AG09309 (cell line): ENCODE data around the gene RPL6.

Source experiments
- DNase-seq: peaks from one replicate; pipeline ENCODE4 v3.0.0-alpha.2; 2010; ENCODE audit warnings: low read depth
- H3K4me3 ChIP-seq: 2 replicates; pipeline ENCODE4 v1.5.1; 2011; ENCODE audit warnings: mild to moderate bottlenecking, low read depth, low read length, moderate library complexity; ENCODE audit not compliant: control insufficient read depth
- TF ChIP-seq, protein P1 (sequence below): IDR thresholded peaks from 2 replicates; pipeline ENCODE4 v1.5.1; 2011; ENCODE audit warnings: mild to moderate bottlenecking, low read depth, low read length, inconsistent platforms; ENCODE audit not compliant: insufficient read depth, control insufficient read depth; ENCODE audit errors: missing control alignments

Gene RPL6

DNA sequence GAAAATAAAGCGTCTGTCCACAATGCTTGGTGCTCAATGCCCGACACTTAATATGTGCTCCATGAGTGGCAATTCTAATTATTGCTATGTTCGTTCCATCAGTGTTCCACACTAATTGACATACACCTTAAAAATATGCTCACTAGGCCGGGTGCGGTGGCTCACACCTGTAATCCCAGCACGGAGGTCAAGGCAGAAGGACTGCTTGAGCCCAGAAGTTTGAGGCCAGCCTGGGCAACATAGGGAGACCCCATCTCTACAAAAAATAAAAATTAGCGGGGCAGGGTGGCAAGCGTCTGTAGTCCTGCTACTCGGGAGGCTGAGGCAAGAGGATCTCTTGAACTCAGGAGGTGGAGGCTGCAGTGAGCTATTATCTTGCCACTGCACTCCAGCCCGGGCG, 26.5 kb downstream of the RPL6 start:
- no peak for DNase-seq
- TF ChIP-seq, protein P1, sequence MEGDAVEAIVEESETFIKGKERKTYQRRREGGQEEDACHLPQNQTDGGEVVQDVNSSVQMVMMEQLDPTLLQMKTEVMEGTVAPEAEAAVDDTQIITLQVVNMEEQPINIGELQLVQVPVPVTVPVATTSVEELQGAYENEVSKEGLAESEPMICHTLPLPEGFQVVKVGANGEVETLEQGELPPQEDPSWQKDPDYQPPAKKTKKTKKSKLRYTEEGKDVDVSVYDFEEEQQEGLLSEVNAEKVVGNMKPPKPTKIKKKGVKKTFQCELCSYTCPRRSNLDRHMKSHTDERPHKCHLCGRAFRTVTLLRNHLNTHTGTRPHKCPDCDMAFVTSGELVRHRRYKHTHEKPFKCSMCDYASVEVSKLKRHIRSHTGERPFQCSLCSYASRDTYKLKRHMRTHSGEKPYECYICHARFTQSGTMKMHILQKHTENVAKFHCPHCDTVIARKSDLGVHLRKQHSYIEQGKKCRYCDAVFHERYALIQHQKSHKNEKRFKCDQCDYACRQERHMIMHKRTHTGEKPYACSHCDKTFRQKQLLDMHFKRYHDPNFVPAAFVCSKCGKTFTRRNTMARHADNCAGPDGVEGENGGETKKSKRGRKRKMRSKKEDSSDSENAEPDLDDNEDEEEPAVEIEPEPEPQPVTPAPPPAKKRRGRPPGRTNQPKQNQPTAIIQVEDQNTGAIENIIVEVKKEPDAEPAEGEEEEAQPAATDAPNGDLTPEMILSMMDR, result no peak
- no peak overlapping the region for H3K4me3 ChIP-seq

DNA sequence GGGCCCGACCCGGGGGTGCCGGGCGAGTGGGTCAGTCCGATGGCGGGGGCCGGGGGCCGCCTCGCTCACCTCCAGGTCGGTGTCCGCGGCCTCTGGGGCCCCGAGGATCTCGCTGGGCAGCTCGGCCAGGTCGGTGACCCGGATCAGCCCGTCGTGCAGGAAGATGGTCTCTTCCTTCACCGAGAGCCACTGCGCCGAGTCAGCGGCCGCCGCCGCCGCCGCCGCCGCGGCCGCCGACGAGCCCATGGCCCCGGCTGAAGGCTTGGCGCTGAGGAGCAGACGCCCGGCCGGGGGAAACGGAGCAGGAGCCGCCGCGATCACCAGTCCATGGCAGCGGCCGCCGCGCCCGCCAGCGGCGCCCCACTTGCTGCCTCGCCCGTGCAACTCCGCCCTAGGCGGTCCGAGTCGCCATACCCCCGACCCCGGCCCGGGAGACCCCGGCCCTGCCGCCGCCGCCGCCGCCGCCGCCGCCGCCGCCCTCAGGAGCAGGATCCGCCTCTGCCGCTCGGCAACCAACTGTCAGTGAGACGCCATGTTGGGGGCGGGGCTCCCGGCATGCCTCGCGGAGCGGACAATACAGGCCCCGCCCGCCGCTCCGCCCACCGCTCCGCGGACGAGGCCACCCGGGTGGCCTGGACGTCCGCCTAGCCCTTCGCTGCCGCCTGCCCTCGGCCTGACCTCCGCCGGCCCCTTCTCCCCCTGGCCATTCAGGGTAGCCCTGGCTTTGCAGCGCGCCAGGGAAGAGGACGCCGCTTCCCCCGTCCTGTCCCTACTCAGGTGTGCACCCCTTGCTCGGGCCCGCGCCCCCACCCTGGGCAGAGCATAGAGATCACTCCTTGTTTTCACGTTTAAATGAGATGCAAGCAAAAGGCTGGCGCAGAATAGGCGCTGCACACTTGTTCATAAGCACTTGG, 27.3 kb downstream of the RPL6 start, which contains the start of gene HECTD4:
Gene HECTD4, minus strand, starts transcription at position 549 of the 914 bp plus-strand sequence. Its CDS starts 303 bp downstream, at position 246.
- H3K4me3 ChIP-seq, result peak within 1 kb of the TSS; percentile 84
- TF ChIP-seq, protein P1, result no peak
- no peak for DNase-seq

DNA sequence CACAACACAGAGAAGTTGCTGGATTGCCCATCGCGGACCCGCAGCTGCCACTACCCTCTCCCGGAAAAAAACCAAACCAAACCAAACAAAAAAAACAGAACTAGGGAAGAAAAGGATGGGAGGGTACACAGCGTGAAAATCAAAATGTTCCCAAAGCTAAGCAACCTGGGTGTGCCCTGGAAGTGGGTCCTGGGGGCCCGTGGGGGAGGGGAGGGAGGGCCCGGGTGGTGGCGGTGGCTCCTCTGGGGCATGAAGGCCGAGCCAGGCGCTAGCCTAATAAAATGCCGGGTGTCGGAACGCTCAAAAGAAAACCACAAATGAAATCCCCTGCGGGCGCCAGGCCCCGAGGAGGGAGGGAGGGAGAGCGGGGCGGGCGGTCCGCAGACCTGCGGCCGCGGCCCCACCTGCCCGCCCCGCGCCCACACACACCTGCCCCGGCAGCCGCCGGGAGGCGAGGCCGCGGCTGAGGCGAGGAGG, 28.0 kb downstream of the RPL6 start:
- DNase-seq, result no peak
- peak overlapping the region; percentile 84 for H3K4me3 ChIP-seq
- TF ChIP-seq, protein P1, result no peak

DNA sequence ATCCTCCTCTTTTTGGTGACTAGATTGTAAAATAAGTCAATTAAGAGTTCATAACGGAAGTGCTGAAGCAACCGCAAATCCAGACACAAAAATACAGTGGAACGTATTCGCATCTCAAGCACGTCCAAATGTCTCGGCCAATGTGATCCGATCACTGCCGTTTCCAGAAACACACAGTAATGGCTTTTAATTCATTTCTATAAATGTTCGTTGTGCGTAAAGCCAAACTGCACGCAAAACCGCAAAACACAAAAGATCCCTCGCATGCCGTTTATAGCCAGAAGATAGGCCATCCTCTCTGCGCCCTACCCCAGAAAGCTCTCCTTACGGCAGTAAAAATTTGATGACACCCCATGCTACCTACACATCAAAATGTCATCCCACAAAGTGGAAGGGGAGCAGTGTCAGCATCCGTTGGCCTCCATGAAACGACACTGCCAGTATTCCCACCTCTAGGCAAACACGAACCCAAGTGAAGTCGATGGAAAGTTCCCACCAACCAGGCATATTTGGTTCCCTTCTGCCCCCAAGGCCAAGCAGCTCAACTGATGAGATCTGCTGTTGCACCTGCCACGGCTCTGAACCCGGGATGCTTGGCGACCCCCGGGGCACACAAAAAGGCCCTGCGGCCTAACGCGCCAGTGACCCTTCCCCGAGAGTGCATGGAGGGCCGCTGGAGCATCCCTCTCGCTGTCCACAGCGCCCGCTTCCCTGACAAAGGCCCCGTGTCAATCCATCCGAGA, 28.6 kb downstream of the RPL6 start:
- DNase-seq, result no peak
- H3K4me3 ChIP-seq, result peak overlapping the region; percentile 84
- TF ChIP-seq, protein P1, result no peak

DNA sequence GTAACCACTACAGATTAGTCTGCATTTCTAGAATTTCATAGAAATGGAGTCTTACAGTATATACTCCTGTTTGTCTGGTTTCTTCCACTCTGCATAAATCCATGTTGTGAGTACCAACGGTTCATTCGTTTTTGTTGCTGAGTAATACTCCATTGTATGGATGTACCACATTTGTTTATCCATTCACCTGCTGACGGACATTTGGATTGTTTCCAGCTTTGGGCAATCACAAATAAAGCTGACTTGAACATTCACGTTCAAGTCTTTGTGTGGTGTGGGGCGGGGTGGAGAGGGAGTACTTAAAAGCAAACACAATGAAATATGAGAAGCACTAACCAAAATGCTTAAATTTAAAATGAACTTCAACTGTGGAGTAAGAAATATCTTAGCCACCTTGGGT, 34.3 kb downstream of the RPL6 start:
- H3K4me3 ChIP-seq, result no peak overlapping the region
- DNase-seq, result no peak
- TF ChIP-seq, protein P1, result no peak

DNA sequence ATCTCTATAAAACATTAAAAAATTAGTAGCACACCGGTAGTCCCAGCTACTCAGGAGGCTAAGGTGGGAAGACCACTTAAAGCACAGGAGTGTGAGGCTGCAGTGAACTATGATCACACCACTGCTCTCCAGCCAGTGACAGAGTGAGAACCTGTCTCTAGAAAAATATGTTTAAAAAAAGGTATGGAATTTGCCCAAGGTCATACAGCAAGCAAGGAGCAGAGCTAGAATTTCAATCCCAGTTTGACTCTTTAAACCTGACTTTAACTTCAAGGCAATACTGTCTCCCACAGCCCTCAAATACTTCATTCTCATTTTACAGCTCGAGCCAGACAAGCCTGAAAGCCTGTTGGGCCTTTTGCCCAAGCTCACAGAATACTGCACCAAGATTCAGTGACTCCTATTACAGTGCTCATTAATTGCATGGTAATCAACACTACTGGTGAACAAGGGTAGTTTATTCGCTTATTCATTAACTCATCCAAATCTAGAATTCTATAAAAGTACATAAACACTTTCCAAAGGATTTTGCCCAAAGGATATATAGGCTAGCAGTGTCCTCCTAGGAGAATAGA, 35.2 kb downstream of the RPL6 start:
- TF ChIP-seq, protein P1, result no peak
- DNase-seq, result no peak
- H3K4me3 ChIP-seq, result no peak overlapping the region
